Measurements from ENCODE around the gene SFXN5. TPM values are rescaled to one million over a fixed set of nuclear protein-coding genes. Genes with fewer than 3 reads are reported as not detected.

SFXN5 gene
- total and polyA plus RNA-seq, 2 donors (not counting 3 experiments of a cell fraction or from before 2014, with no cell fraction given): 18.7 to 28.6 TPM

DNA sequence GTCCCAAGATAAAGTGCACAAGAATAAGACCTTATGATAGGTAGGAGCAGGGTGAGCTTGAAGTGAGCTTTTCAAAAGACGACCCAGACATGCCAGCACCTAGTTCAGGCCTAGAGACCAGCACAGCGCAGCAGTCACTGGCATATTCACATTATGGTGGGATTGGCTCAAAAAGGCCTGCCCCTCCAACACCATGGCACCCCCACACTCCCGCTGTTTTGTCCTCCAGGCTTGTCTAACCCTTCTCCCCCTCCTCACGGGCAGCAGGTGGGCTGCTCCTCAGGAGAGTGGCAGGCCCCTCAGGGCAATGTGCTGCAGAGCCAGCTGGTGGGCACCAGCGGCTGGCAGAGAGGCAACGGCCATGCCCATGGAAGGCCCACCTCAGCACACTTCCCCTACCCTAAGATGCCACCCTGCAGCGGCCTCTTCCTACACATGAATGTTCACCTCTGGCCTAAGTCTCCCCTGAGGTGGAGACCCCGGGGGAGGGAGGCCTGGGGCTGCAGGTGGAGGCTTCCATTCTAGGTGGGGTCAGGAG, 128.6 kb downstream of the SFXN5 start:
- Histone ChIP-seq H3K27me3 (ENCODE audit: control insufficient read depth in 2 of 2, insufficient read depth in 2 of 2, low read length in 2 of 2) (no peaks in the 10 kb centered on the region), H3K36me3 (ENCODE audit: control insufficient read depth in 2 of 2, extremely low read depth in 1 of 2, insufficient read depth in 2 of 2, low read length in 2 of 2) (no peaks in the 10 kb centered on the region), H3K9me1 (replicated peaks; ENCODE audit: control insufficient read depth, extremely low read depth, insufficient read depth, low read length) (no peaks in the 10 kb centered on the region), H3K9me3 (replicated peaks; ENCODE audit: control insufficient read depth, insufficient read depth, low read length) (no peaks in the 10 kb centered on the region), H3K27ac (ENCODE audit: insufficient read depth, low read depth, low read length) (no peak overlapping the region), H4K20me1 (replicated peaks; ENCODE audit: control insufficient read depth, extremely low read depth, insufficient read depth, low read length) (no peaks in the 10 kb centered on the region), H3K9ac (replicated peaks; ENCODE audit: extremely low read depth, insufficient read depth, low read length) (no peak overlapping the region), H3K79me2 (ENCODE audit: control insufficient read depth, insufficient read depth, low read length) (no peaks in the 10 kb centered on the region), H3K4me3 (replicated peaks in 1 of 3; ENCODE audit: insufficient read depth in 1 of 3, low read depth in 1 of 3, low read length in 3 of 3) (no peak overlapping the region), H2AFZ (ENCODE audit: low read depth, low read length) (no peak overlapping the region), H3K4me1 (ENCODE audit: control insufficient read depth, extremely low read depth, insufficient read depth, low read length) (no peaks in the 10 kb centered on the region), H3K4me2 (ENCODE audit: insufficient read depth, low read length) (no peak overlapping the region)
- no TSS peak for BruUV-seq (replicated peaks)
- TF ChIP-seq POLR2A (IDR thresholded peaks at IDR 0.05; ENCODE audit: low read depth, low read length): no peak
- no peak for TF ChIP-seq POLR2AphosphoS5 (IDR thresholded peaks at IDR 0.05; ENCODE audit: insufficient read depth, low read depth, low read length)
- TF ChIP-seq, protein P1, sequence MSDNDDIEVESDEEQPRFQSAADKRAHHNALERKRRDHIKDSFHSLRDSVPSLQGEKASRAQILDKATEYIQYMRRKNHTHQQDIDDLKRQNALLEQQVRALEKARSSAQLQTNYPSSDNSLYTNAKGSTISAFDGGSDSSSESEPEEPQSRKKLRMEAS (IDR thresholded peaks at IDR 0.05; ENCODE audit: insufficient read depth, insufficient read length): no peak
- TF ChIP-seq, protein P2, sequence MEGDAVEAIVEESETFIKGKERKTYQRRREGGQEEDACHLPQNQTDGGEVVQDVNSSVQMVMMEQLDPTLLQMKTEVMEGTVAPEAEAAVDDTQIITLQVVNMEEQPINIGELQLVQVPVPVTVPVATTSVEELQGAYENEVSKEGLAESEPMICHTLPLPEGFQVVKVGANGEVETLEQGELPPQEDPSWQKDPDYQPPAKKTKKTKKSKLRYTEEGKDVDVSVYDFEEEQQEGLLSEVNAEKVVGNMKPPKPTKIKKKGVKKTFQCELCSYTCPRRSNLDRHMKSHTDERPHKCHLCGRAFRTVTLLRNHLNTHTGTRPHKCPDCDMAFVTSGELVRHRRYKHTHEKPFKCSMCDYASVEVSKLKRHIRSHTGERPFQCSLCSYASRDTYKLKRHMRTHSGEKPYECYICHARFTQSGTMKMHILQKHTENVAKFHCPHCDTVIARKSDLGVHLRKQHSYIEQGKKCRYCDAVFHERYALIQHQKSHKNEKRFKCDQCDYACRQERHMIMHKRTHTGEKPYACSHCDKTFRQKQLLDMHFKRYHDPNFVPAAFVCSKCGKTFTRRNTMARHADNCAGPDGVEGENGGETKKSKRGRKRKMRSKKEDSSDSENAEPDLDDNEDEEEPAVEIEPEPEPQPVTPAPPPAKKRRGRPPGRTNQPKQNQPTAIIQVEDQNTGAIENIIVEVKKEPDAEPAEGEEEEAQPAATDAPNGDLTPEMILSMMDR (IDR thresholded peaks at IDR 0.05; ENCODE audit: extremely low read depth in 1 of 2, insufficient read depth in 1 of 2, low read depth in 1 of 2, low read length in 2 of 2): no peak
- TF ChIP-seq EZH2 (IDR thresholded peaks at IDR 0.05; ENCODE audit: borderline replicate concordance, low read depth, low read length, severe bottlenecking): no peak
- no peak for TF ChIP-seq JUN (IDR thresholded peaks at IDR 0.05; ENCODE audit: borderline replicate concordance, insufficient read depth, insufficient read length, low read depth)
- no peak for TF ChIP-seq FOS (IDR thresholded peaks at IDR 0.05; ENCODE audit: borderline replicate concordance, insufficient read depth, low read length)
- no peak for TF ChIP-seq MYC (IDR thresholded peaks at IDR 0.05; ENCODE audit: low read depth, low read length)
- TF ChIP-seq GATA2 (IDR thresholded peaks at IDR 0.05; ENCODE audit: insufficient read depth, insufficient read length, low read depth, low read length): no peak
- CTCF ChIA-PET: no interaction called here
- POLR2A ChIA-PET: no interaction called here
- no peak for DNase-seq (ENCODE audit: low read depth, low spot score)
- no peak for FAIRE-seq
- intact Hi-C loops (cut with micrococcal nuclease) (no loop called here), dilution Hi-C loops (cut with MboI; ENCODE audit: extremely low pct_ligation_motif_present, low sequenced_read_pairs) (no loop called here)
